ENCODE results near the gene APOF. TPM values are rescaled to one million over a fixed set of nuclear protein-coding genes. Genes with fewer than 3 reads are reported as not detected.

The APOF gene
- total RNA-seq (2022) (0.18 and 0.23 TPM in 2 replicates), Bru-seq, nascent RNA (percentile 26 among the genes with signal in this experiment), BruChase-seq, experiment 1, labeled RNA remaining after a 2-hour chase (percentile 31 among the genes with signal in this experiment), BruChase-seq, experiment 2, labeled RNA remaining after a 6-hour chase (percentile 35 among the genes with signal in this experiment)
- long read RNA-seq, partial matches to known transcripts: 0 of 3 reads
- long read RNA-seq, other reads (novel, unspliced or antisense): 0 of 3 reads

GRCh38 chr12:56362130-56363059 lies at the start of gene APOF:
Gene APOF, minus strand, starts transcription at chr12:56362857. Its CDS starts 112 bp downstream, at chr12:56362745.
- no peak for TF ChIP-seq CTCF (IDR thresholded peaks at IDR 0.05; ENCODE audit: insufficient read depth in 1 of 2, low read depth in 1 of 2, low read length in 1 of 2, severe bottlenecking in 1 of 2, unreplicated experiment in 1 of 2)

GRCh38 chr12:56411781-56412639 lies 49.4 kb upstream of the APOF start:
- no peaks in the 10 kb centered on the region for H3K36me3 ChIP-seq (ENCODE audit: control insufficient read depth, insufficient read depth, low read length)
- CTCF ChIA-PET: interaction anchor here (0.6 kb wide), 1 partner anchor 13 kb away, joined by 4 read pairs; no protein-coding TSS in a partner anchor

More at GRCh38 chr12:56362130-56363059, at the start of gene APOF:
- Histone ChIP-seq H3K9me3 (no peaks in the 10 kb centered on the region), H3K4me3 (ENCODE audit: low read depth, low read length) (no peak within 1 kb of the TSS), H3K36me3 (ENCODE audit: control insufficient read depth, insufficient read depth, low read length) (no peaks in the 10 kb centered on the region), H3K4me1 (0 out of 2 replicates have a peak, but pooled peaks cover 3% of the 10 kb centered on the region), H3K27me3 (replicated peaks; ENCODE audit: control insufficient read depth, insufficient read depth, low read length) (no peaks in the 10 kb centered on the region)
- H3K36me3 Mint-ChIP-seq (ENCODE audit: insufficient read depth, unreplicated experiment): peaks cover 15% of the 10 kb centered on the region
- intact Hi-C loops (cut with micrococcal nuclease; ENCODE audit: unreplicated experiment): no loop called here
- peak within 1 kb of the TSS; percentile 94 for H3K27ac Mint-ChIP-seq (ENCODE audit: unreplicated experiment)
- DNase-seq: no peak
- no peaks in the 10 kb centered on the region for H3K9me3 Mint-ChIP-seq (ENCODE audit: unreplicated experiment)
- H3K4me3 Mint-ChIP-seq (ENCODE audit: unreplicated experiment): peak within 1 kb of the TSS; percentile 90
- CTCF ChIA-PET: interaction anchor here (0.6 kb wide), 1 partner anchor 140 kb away, joined by 3 read pairs; no protein-coding TSS in a partner anchor
- no peaks in the 10 kb centered on the region for H3K27me3 Mint-ChIP-seq (ENCODE audit: insufficient read depth, unreplicated experiment)
- POLR2A ChIA-PET: no interaction called here
- no TSS peak for BruUV-seq (replicated peaks)
- H3K4me1 Mint-ChIP-seq (ENCODE audit: low read depth, unreplicated experiment): peaks cover 12% of the 10 kb centered on the region

More at GRCh38 chr12:56411781-56412639, 49.4 kb upstream of the APOF start:
- POLR2A ChIA-PET: no interaction called here
- Mint-ChIP-seq H3K27ac (ENCODE audit: unreplicated experiment) (no peak overlapping the region), H3K27me3 (ENCODE audit: insufficient read depth, unreplicated experiment) (no peaks in the 10 kb centered on the region), H3K9me3 (ENCODE audit: unreplicated experiment) (no peaks in the 10 kb centered on the region), H3K36me3 (ENCODE audit: insufficient read depth, unreplicated experiment) (peaks cover 13% of the 10 kb centered on the region), H3K4me1 (ENCODE audit: low read depth, unreplicated experiment) (no peaks in the 10 kb centered on the region), H3K4me3 (ENCODE audit: unreplicated experiment) (no peak overlapping the region)
- no peak for DNase-seq
- no peak for TF ChIP-seq CTCF (IDR thresholded peaks at IDR 0.05; ENCODE audit: insufficient read depth in 1 of 2, low read depth in 1 of 2, low read length in 1 of 2, severe bottlenecking in 1 of 2, unreplicated experiment in 1 of 2)
- no peaks in the 10 kb centered on the region for H3K4me1 ChIP-seq
- no peaks in the 10 kb centered on the region for H3K27me3 ChIP-seq (replicated peaks; ENCODE audit: control insufficient read depth, insufficient read depth, low read length)
- H3K4me3 ChIP-seq (ENCODE audit: low read depth, low read length): no peak overlapping the region
- intact Hi-C loops (cut with micrococcal nuclease; ENCODE audit: unreplicated experiment): no loop called here
- BruUV-seq (replicated peaks): no TSS peak
- H3K9me3 ChIP-seq: no peaks in the 10 kb centered on the region
